Astrocyte of the spinal cord (primary cell): ENCODE measurements around the gene SMAD6.

ENCODE experiments used
- DNase-seq: peaks from one replicate; pipeline ENCODE4 v3.0.0; 2011; ENCODE audit warnings: low read depth, low spot score
- H3K4me3 ChIP-seq: 2 replicates; pipeline ENCODE4 v1.5.1; 2011; ENCODE audit warnings: low read depth, mild to moderate bottlenecking, low read length, moderate library complexity
- CTCF ChIP-seq: IDR thresholded peaks from 2 replicates; pipeline ENCODE4 v1.5.1; 2012; ENCODE audit warnings: low read depth, mild to moderate bottlenecking, low read length, inconsistent platforms
- in situ Hi-C: cut with HindIII; loops from 2 replicates; pipeline ENCODE4 v1.10.0; 2017; ENCODE audit warnings: low sequenced_read_pairs

SMAD6 gene

GRCh38 chr15:66768987-66769386 lies 67.0 kb downstream of the SMAD6 start:
- in situ Hi-C loops, result no loop called here
- no peak for DNase-seq
- TF ChIP-seq CTCF, result no peak
- H3K4me3 ChIP-seq, result no peak overlapping the region

- in situ Hi-C loops, result no loop called here
- TF ChIP-seq CTCF, result no peak
- no peak overlapping the region for H3K4me3 ChIP-seq
- no peak for DNase-seq
These were observed 68.7 kb downstream of the SMAD6 start for GRCh38 chr15:66770518-66771350.

- no peak for TF ChIP-seq CTCF
- H3K4me3 ChIP-seq, result no peak overlapping the region
- no peak for DNase-seq
- in situ Hi-C loops, result no loop called here
These were observed 69.3 kb downstream of the SMAD6 start for GRCh38 chr15:66771351-66771650.

GRCh38 chr15:66772604-66773128 lies 70.6 kb downstream of the SMAD6 start:
- no peak for DNase-seq
- no peak for TF ChIP-seq CTCF
- no peak overlapping the region for H3K4me3 ChIP-seq
- in situ Hi-C loops, result no loop called here

- in situ Hi-C loops, result no loop called here
- peak; percentile 37 for DNase-seq
- no peak for TF ChIP-seq CTCF
- H3K4me3 ChIP-seq, result no peak overlapping the region
These were observed 71.3 kb downstream of the SMAD6 start for GRCh38 chr15:66773129-66773873.

- in situ Hi-C loops, result no loop called here
These were observed 72.2 kb downstream of the SMAD6 start for GRCh38 chr15:66774001-66774814.

More at GRCh38 chr15:66774001-66774814, 72.2 kb downstream of the SMAD6 start:
- DNase-seq, result peak; percentile 67
- TF ChIP-seq CTCF, result peak; percentile 93
- no peak overlapping the region for H3K4me3 ChIP-seq
